Mucosa of descending colon (tissue), 3 donors: ENCODE results near the gene GMNN. TPM values are rescaled to one million over a fixed set of nuclear protein-coding genes. Genes with fewer than 3 reads are reported as not detected.

Source experiments
- ATAC-seq: fragments of 200-7000 bp; cut with Tn5 transposase; one replicate; pipeline ENCODE4 v1.9.1; 2020; ENCODE audit warnings: mild to moderate bottlenecking, moderate library complexity
- DNase-seq, 3 donors: peaks; one replicate each; pipeline ENCODE4 v3.0.0-alpha.2; 2020
- H3K36me3 ChIP-seq: fragments of 200-600 bp; one replicate; pipeline ENCODE4 v1.8.0; 2021; ENCODE audit warnings: low read depth, mild to moderate bottlenecking
- H3K4me1 ChIP-seq: fragments of 200-600 bp; one replicate; pipeline ENCODE4 v1.8.0; 2021; ENCODE audit warnings: low read depth, mild to moderate bottlenecking
- H3K4me3 ChIP-seq: fragments of 200-600 bp; one replicate; pipeline ENCODE4 v1.8.0; 2021; ENCODE audit warnings: mild to moderate bottlenecking
- H3K9me3 ChIP-seq: fragments of 200-600 bp; one replicate; pipeline ENCODE4 v1.8.0; 2021; ENCODE audit warnings: mild to moderate bottlenecking
- intact Hi-C, 2 donors: fragments of 100-400 bp; cut with DNase I in 1 of 2; cut with micrococcal nuclease in 1 of 2; formaldehyde crosslinking; loops; one replicate each; pipeline versions ENCODE4 v1.11.0 to v1.11.1; 2022; cut with DNase I, micrococcal nuclease
- total RNA-seq, 3 donors: library from RNA; stranded (reverse); fragmentation: NEBNext Ultra II Directional in 2 of 3; extraction: Animal tissue kit (Norgen Biotek cat#: 25700) in 2 of 3; gene quantifications; one replicate each; pipeline versions ENCODE4 v1.2.1 to v1.2.4, GENCODE V29; 2021 to 2023
- TF ChIP-seq, protein P1 (sequence below): fragments of 200-600 bp; IDR thresholded peaks from one replicate; pipeline ENCODE4 v1.8.0; 2022; ENCODE audit warnings: antibody characterized with exemption, mild to moderate bottlenecking
- donor health status: DM: no; HTN: no; CAD: no; lungs with moderate emphysema.
- donor health status: DM: no; HTN: no; CAD: no.
- donor health status: DM: no; HTN: yes; CAD: no.

The GMNN gene
- total RNA-seq, 3 donors from 2014 or later, result 20.6 to 62.0 (median 45.8) TPM

DNA sequence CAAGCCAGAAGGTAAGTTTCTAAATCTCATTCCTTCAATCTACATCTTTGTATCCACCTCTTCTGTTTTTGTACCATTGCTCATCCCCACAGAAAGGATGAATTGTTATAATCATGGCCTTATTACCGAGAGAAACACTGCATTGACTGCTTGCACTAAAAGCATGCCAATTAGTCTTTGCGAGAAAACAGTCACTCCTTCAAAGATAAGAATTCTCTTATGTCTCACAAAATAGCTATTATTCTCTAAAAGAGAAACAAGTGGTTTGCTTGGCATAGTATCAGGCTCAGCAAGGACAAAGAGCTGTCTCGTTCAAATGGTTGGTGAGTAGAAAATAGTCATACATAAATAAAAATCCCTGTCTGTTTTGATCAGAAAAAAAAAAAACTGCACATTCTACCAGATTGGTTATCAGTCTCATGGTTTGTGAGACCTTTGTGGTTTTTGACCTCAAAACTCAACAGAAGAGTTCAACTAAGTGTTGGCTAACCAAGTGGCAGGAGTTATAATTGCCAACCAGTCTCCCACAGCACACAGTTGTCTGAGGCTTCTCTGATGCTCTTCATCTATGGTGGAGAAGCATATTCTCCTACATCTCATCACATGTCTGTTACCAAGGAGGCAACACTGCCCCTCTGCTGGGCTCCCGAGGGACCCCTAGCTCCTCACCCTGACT, 59.1 kb downstream of the GMNN start:
- Histone ChIP-seq H3K4me1 (no peaks in the 10 kb centered on the region), H3K9me3 (no peaks in the 10 kb centered on the region), H3K36me3 (no peaks in the 10 kb centered on the region), H3K4me3 (no peak overlapping the region)
- DNase-seq (no peak), ATAC-seq (no peak)
- TF ChIP-seq, protein P1, sequence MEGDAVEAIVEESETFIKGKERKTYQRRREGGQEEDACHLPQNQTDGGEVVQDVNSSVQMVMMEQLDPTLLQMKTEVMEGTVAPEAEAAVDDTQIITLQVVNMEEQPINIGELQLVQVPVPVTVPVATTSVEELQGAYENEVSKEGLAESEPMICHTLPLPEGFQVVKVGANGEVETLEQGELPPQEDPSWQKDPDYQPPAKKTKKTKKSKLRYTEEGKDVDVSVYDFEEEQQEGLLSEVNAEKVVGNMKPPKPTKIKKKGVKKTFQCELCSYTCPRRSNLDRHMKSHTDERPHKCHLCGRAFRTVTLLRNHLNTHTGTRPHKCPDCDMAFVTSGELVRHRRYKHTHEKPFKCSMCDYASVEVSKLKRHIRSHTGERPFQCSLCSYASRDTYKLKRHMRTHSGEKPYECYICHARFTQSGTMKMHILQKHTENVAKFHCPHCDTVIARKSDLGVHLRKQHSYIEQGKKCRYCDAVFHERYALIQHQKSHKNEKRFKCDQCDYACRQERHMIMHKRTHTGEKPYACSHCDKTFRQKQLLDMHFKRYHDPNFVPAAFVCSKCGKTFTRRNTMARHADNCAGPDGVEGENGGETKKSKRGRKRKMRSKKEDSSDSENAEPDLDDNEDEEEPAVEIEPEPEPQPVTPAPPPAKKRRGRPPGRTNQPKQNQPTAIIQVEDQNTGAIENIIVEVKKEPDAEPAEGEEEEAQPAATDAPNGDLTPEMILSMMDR, result no peak
- intact Hi-C loops, result no loop called here

Other genes with a start within 250 kb of the GMNN start
- gene KIAA0319, start 128.7 kb upstream of the GMNN start, total RNA-seq, result 1 to 10 TPM in 1 of 3 donors, under 1 TPM in 2; 0.48 to 1.2 (median 0.49) TPM
- 100 to 1,000 TPM; 146 to 343 (median 173) TPM for gene TDP2, start 108.0 kb upstream of the GMNN start, total RNA-seq
- 10 to 100 TPM; 28.2 to 57.0 (median 35.3) TPM for gene ACOT13, start 107.9 kb upstream of the GMNN start, total RNA-seq
- gene C6orf62, start 55.8 kb upstream of the GMNN start, total RNA-seq, result 10 to 100 TPM; 70.3 to 85.1 (median 85.1) TPM
- not detected for gene ARMH2, start 24.0 kb downstream of the GMNN start, total RNA-seq
- 1 to 10 TPM; 2.9 to 4.7 (median 4.1) TPM for gene RIPOR2, start 161.0 kb downstream of the GMNN start, total RNA-seq